Liver (tissue), 9 donors: Measurements from ENCODE around the gene CCDC97. TPM values are rescaled to one million over a fixed set of nuclear protein-coding genes. Genes with fewer than 3 reads are reported as not detected.

Source experiments
- DNase-seq: peaks from one replicate; pipeline ENCODE4 v3.0.0-alpha.2; 2017; ENCODE audit warnings: low spot score
- H3K27ac ChIP-seq, 2 donors: one replicate each; pipeline ENCODE4 v1.7.0; 2013; ENCODE audit warnings: inconsistent platforms in 2 of 2, low read length in 2 of 2, control low read depth in 1 of 2, low read depth in 1 of 2, mild to moderate bottlenecking in 1 of 2
- H3K27me3 ChIP-seq, 4 donors: one replicate each; pipeline versions ENCODE4 v1.6.1 to v1.7.0; 2013; ENCODE audit warnings: low read length in 3 of 4, inconsistent platforms in 1 of 4, mild to moderate bottlenecking in 1 of 4, moderate library complexity in 1 of 4; ENCODE audit not compliant: control insufficient read depth in 4 of 4, insufficient read depth in 4 of 4
- H3K36me3 ChIP-seq, 4 donors: one replicate each; pipeline versions ENCODE4 v1.6.1 to v1.7.0; 2013; ENCODE audit warnings: low read length in 3 of 4, mild to moderate bottlenecking in 3 of 4, low read depth in 1 of 4, moderate library complexity in 1 of 4; ENCODE audit not compliant: control insufficient read depth in 4 of 4, insufficient read depth in 3 of 4
- H3K4me1 ChIP-seq, 4 donors: one replicate each; pipeline versions ENCODE4 v1.6.1 to v1.7.0; 2013; ENCODE audit warnings: low read length in 3 of 4, mild to moderate bottlenecking in 3 of 4, moderate library complexity in 1 of 4; ENCODE audit not compliant: control insufficient read depth in 4 of 4, insufficient read depth in 4 of 4
- H3K4me3 ChIP-seq, 3 donors: one replicate each; pipeline versions ENCODE4 v1.6.1 to v1.7.0; 2013; ENCODE audit warnings: low read length in 3 of 3, control low read depth in 1 of 3, low read depth in 1 of 3, mild to moderate bottlenecking in 1 of 3
- H3K9ac ChIP-seq, 2 donors: one replicate each; pipeline ENCODE4 v1.7.0; 2013; ENCODE audit warnings: low read length in 2 of 2, mild to moderate bottlenecking in 2 of 2, moderate library complexity in 2 of 2, control low read depth in 1 of 2, low read depth in 1 of 2
- H3K9me3 ChIP-seq, 4 donors: one replicate each; pipeline versions ENCODE4 v1.6.1 to v1.7.0; 2013; ENCODE audit warnings: low read length in 3 of 4; ENCODE audit not compliant: control insufficient read depth in 4 of 4
- ATF3 ChIP-seq: IDR thresholded peaks from 2 replicates; pipeline ENCODE4 v1.6.1; 2016; ENCODE audit warnings: antibody characterized with exemption
- CTCF ChIP-seq: fragments of 150-350 bp; IDR thresholded peaks from 2 replicates; pipeline ENCODE4 v1.5.1; 2017; ENCODE audit warnings: improper control_type of control experiment, low read depth, low read length; ENCODE audit not compliant: missing input control
- EGR1 ChIP-seq, 2 donors: IDR thresholded peaks; 2 replicates each; pipeline ENCODE4 v1.6.1; 2016 to 2018; ENCODE audit warnings: antibody characterized with exemption in 2 of 2, low read depth in 2 of 2
- FOXA1 ChIP-seq: IDR thresholded peaks from 2 replicates; pipeline ENCODE4 v1.6.1; 2016; ENCODE audit warnings: antibody characterized with exemption
- FOXA2 ChIP-seq: IDR thresholded peaks from 2 replicates; pipeline ENCODE4 v1.6.1; 2016; ENCODE audit warnings: antibody characterized with exemption
- GABPA ChIP-seq, 2 donors: IDR thresholded peaks in 1 of 2; conservative IDR thresholded peaks in 1 of 2; 2 replicates each; pipeline ENCODE4 v1.6.1; 2016; ENCODE audit warnings: antibody characterized with exemption in 2 of 2, mild to moderate bottlenecking in 1 of 2, moderate library complexity in 1 of 2
- HNF4A ChIP-seq, 2 donors: conservative IDR thresholded peaks; 2 replicates each; pipeline ENCODE4 v1.6.1; 2016; ENCODE audit warnings: antibody characterized with exemption in 2 of 2, mild to moderate bottlenecking in 2 of 2
- HNF4G ChIP-seq: IDR thresholded peaks from 2 replicates; pipeline ENCODE4 v1.6.1; 2016; ENCODE audit warnings: antibody characterized with exemption
- JUND ChIP-seq, 2 donors: IDR thresholded peaks; 2 replicates each; pipeline ENCODE4 v1.6.1; 2016; ENCODE audit warnings: antibody characterized with exemption in 2 of 2
- MAX ChIP-seq: IDR thresholded peaks from 2 replicates; pipeline ENCODE4 v1.6.1; 2016; ENCODE audit warnings: antibody characterized with exemption
- NR2F2 ChIP-seq: IDR thresholded peaks from 2 replicates; pipeline ENCODE4 v1.6.1; 2016; ENCODE audit warnings: antibody characterized with exemption
- RAD21 ChIP-seq, 2 donors: IDR thresholded peaks; 2 replicates each; pipeline ENCODE4 v1.6.1; 2016; ENCODE audit warnings: antibody characterized with exemption in 2 of 2, mild to moderate bottlenecking in 2 of 2
- REST ChIP-seq: IDR thresholded peaks from 2 replicates; pipeline ENCODE4 v1.6.1; 2016; ENCODE audit warnings: antibody characterized with exemption, mild to moderate bottlenecking
- RXRA ChIP-seq, 2 donors: IDR thresholded peaks; 2 replicates each; pipeline ENCODE4 v1.6.1; 2017 to 2018; ENCODE audit warnings: antibody characterized with exemption in 2 of 2, mild to moderate bottlenecking in 1 of 2
- SP1 ChIP-seq: IDR thresholded peaks from 2 replicates; pipeline ENCODE4 v1.6.1; 2018; ENCODE audit warnings: antibody characterized with exemption, mild to moderate bottlenecking
- TAF1 ChIP-seq: conservative IDR thresholded peaks from 2 replicates; pipeline ENCODE4 v1.6.1; 2016; ENCODE audit warnings: antibody characterized with exemption, mild to moderate bottlenecking
- YY1 ChIP-seq: IDR thresholded peaks from 2 replicates; pipeline ENCODE4 v1.6.1; 2016; ENCODE audit warnings: antibody characterized with exemption, mild to moderate bottlenecking
- ZBTB33 ChIP-seq: IDR thresholded peaks from 2 replicates; pipeline ENCODE4 v1.6.1; 2016; ENCODE audit warnings: antibody characterized with exemption
- WGBS: extraction: QIAGEN DNeasy Blood & Tissue Kit; methylation state at CpG from one replicate; pipeline ENCODE4 v1.1.7; 2013; 5-methylcytosine and 5-hydroxymethylcytosine counted together
- polyA plus RNA-seq, 2 donors: library from polyadenylated mRNA; stranded (reverse) in 1 of 2; unstranded in 1 of 2; fragments of 200-250 nt in 1 of 2; fragments of >200 nt in 1 of 2; fragmentation: Nextera tagmentation in 1 of 2; extraction: Ambion mirVana in 1 of 2; gene quantifications; one replicate each; pipeline versions ENCODE4 v1.2.1 to v1.2.3, GENCODE V29; 2013 to 2015
- total RNA-seq, 2 donors: library from RNA; depleted of rRNA; stranded (reverse); fragments of >200 nt; gene quantifications; one replicate each; pipeline ENCODE4 v1.2.3, GENCODE V29; 2014
- donor health status: healthy.
- donor health status: healthy.
- donor health status: healthy.
- donor health status: healthy.
- donor health status: healthy.

Gene CCDC97
- total and polyA plus RNA-seq, 4 donors: 3.8 to 5.7 (median 5.3) TPM

GRCh38 chr19:41308450-41309179 lies 1.4 kb upstream of the CCDC97 start:
- Histone ChIP-seq H3K27ac (peak overlapping the region; percentile 86 to 97), H3K36me3 (peaks cover 14 to 40% (median 27%) of the 10 kb centered on the region in 4 donors), H3K9ac (peak overlapping the region; percentile 94 to 97), H3K9me3 (no peaks in the 10 kb centered on the region), H3K27me3 (no peaks in the 10 kb centered on the region), H3K4me3 (no peak overlapping the region), H3K4me1 (peaks cover 0 to 35% (median 25%) of the 10 kb centered on the region in 4 donors)
- peak; percentile 96 for DNase-seq
- 27% methylated on average over 8 of the region's 8 CpGs for WGBS
- TF ChIP-seq CTCF: peak; percentile 99
- TF ChIP-seq YY1: no peak
- TF ChIP-seq GABPA (IDR thresholded peaks at IDR 0.05 in 1 of 2, conservative IDR thresholded peaks at IDR 0.05 in 1 of 2): no peak
- TF ChIP-seq EGR1 (IDR thresholded peaks at IDR 0.05; ENCODE audit: low read depth in 2 of 2): no peak
- no peak for TF ChIP-seq ATF3
- no peak for TF ChIP-seq REST
- no peak for TF ChIP-seq TAF1
- TF ChIP-seq FOXA2: peak; percentile 47
- TF ChIP-seq RAD21 (IDR thresholded peaks at IDR 0.05): peak; percentile 94 to 96
- no peak for TF ChIP-seq HNF4G
- TF ChIP-seq HNF4A (conservative IDR thresholded peaks at IDR 0.05): peak in 1 of 2 donors; percentile 6
- peak in 1 of 2 donors; percentile 23 for TF ChIP-seq RXRA (IDR thresholded peaks at IDR 0.05)
- TF ChIP-seq NR2F2: peak; percentile 28
- no peak for TF ChIP-seq FOXA1
- no peak for TF ChIP-seq SP1
- no peak for TF ChIP-seq JUND (IDR thresholded peaks at IDR 0.05)
- no peak for TF ChIP-seq ZBTB33
- no peak for TF ChIP-seq MAX
